Keratinocyte (primary cell): ENCODE results near the gene WWC2. TPM values are rescaled to one million over a fixed set of nuclear protein-coding genes. Genes with fewer than 3 reads are reported as not detected.

Experiments
- DNase-seq: peaks from one replicate; pipeline ENCODE4 v3.0.0-alpha.2; 2011; ENCODE audit warnings: low read depth, missing footprints, low spot score
- FAIRE-seq: peaks from 2 replicates; lab custom pipeline; 2011; peaks lifted over from hg19 to GRCh38; lab: Jason Lieb, UNC
- H2AFZ ChIP-seq: 2 replicates; pipeline ENCODE4 v1.6.0; 2012; ENCODE audit warnings: low read length, control low read depth, inconsistent platforms; ENCODE audit not compliant: control insufficient read depth
- H3K27ac ChIP-seq: 2 replicates; pipeline ENCODE4 v1.5.1; 2011; ENCODE audit warnings: low read length; ENCODE audit not compliant: control insufficient read depth, insufficient read depth
- H3K27me3 ChIP-seq: 3 replicates; pipeline ENCODE4 v1.6.0; 2011; ENCODE audit warnings: low read length; ENCODE audit not compliant: control insufficient read depth, insufficient read depth; ENCODE audit errors: extremely low read depth
- H3K36me3 ChIP-seq, 2 experiments: 2 replicates in 1 of 2; 3 replicates in 1 of 2; pipeline ENCODE4 v1.5.1; 2011; ENCODE audit warnings: low read length in 2 of 2, mild to moderate bottlenecking in 1 of 2; ENCODE audit not compliant: control insufficient read depth in 2 of 2, insufficient read depth in 2 of 2; ENCODE audit errors: extremely low read depth in 1 of 2
- H3K4me1 ChIP-seq: 3 replicates; pipeline ENCODE4 v1.5.1; 2011; ENCODE audit warnings: low read length; ENCODE audit not compliant: control insufficient read depth, insufficient read depth; ENCODE audit errors: extremely low read depth
- H3K4me2 ChIP-seq: 3 replicates; pipeline ENCODE4 v1.6.0; 2011; ENCODE audit warnings: low read depth, low read length; ENCODE audit not compliant: control insufficient read depth, insufficient read depth; ENCODE audit errors: extremely low read depth
- H3K4me3 ChIP-seq, 3 experiments: fragments of 200-600 bp in 1 of 3; sonication (generic) in 1 of 3; 2 replicates in 2 of 3; 3 replicates in 1 of 3; pipeline ENCODE4 v1.5.1; 2011 to 2016; ENCODE audit warnings: low read length in 3 of 3, mild to moderate bottlenecking in 3 of 3, control low read depth in 2 of 3, inconsistent platforms in 1 of 3, low read depth in 1 of 3, mixed read lengths in 1 of 3, mixed run types in 1 of 3, moderate library complexity in 1 of 3; ENCODE audit not compliant: control insufficient read depth in 2 of 3, insufficient read depth in 2 of 3; ENCODE audit errors: extremely low read depth in 1 of 3
- H3K79me2 ChIP-seq: 2 replicates; pipeline ENCODE4 v1.6.0; 2012; ENCODE audit warnings: low read length; ENCODE audit not compliant: control insufficient read depth, insufficient read depth
- H3K9ac ChIP-seq: 3 replicates; pipeline ENCODE4 v1.6.0; 2011; ENCODE audit warnings: low read length; ENCODE audit not compliant: control insufficient read depth, insufficient read depth; ENCODE audit errors: extremely low read depth
- H3K9me1 ChIP-seq: 3 replicates; pipeline ENCODE4 v1.6.0; 2011; ENCODE audit warnings: low read length; ENCODE audit not compliant: control insufficient read depth, insufficient read depth; ENCODE audit errors: extremely low read depth
- H3K9me3 ChIP-seq: 2 replicates; pipeline ENCODE4 v1.5.1; 2012; ENCODE audit warnings: low read depth, low read length; ENCODE audit not compliant: control insufficient read depth
- H4K20me1 ChIP-seq: 3 replicates; pipeline ENCODE4 v1.6.0; 2011; ENCODE audit warnings: low read length; ENCODE audit not compliant: control insufficient read depth, insufficient read depth; ENCODE audit errors: extremely low read depth
- EZH2 ChIP-seq: IDR thresholded peaks from one replicate; pipeline ENCODE4 v1.6.1; 2012; ENCODE audit warnings: inconsistent platforms, mild to moderate bottlenecking, low read length, moderate library complexity
- dilution Hi-C: fragments of 300-500 bp; cut with MboI; formaldehyde crosslinking; loops from one replicate; pipeline ENCODE4 v1.7.0; 2020; ENCODE audit warnings: low sequenced_read_pairs; ENCODE audit not compliant: extremely low pct_ligation_motif_present
- polyA plus RNA-seq, 5 experiments: library from polyadenylated mRNA; depleted of rRNA in 3 of 5; stranded (reverse) in 3 of 5; stranded (forward) in 1 of 5; unstranded in 1 of 5; fragments of >200 nt; gene quantifications; 1 replicate in 1 of 5; 2 replicates in 3 of 5; 3 replicates in 1 of 5; pipeline versions ENCODE4 v1.2.1 to v1.2.3, GENCODE V29; 2011 to 2012; ENCODE audit warnings: missing spikeins in 2 of 5, low read depth in 1 of 5, low replicate concordance in 1 of 5
- TF ChIP-seq, protein P1 (sequence below), 3 experiments: IDR thresholded peaks in 1 of 3; conservative IDR thresholded peaks in 1 of 3; optimal IDR thresholded peaks in 1 of 3; 2 replicates in 2 of 3; 3 replicates in 1 of 3; pipeline versions ENCODE3 to v1.5.1; 2011; ENCODE audit warnings: low read length in 3 of 3, mild to moderate bottlenecking in 3 of 3, moderate library complexity in 2 of 3, control low read depth in 1 of 3, inconsistent platforms in 1 of 3; ENCODE audit not compliant: insufficient read depth in 2 of 3; ENCODE audit errors: extremely low read depth in 1 of 3

The WWC2 gene
- polyA plus RNA-seq, 1 donor (not counting 4 experiments of a cell fraction or from before 2014, with no cell fraction given), result 15.4 TPM

- FAIRE-seq (no peak), DNase-seq (no peak)
- dilution Hi-C loops, result no loop called here
- no peaks in the 10 kb centered on the region for H4K20me1 ChIP-seq
- no peaks in the 10 kb centered on the region for H3K9me1 ChIP-seq
- no peaks in the 10 kb centered on the region for H3K27me3 ChIP-seq
- no peak overlapping the region for H3K9ac ChIP-seq
- H3K4me1 ChIP-seq, result peaks cover 6% of the 10 kb centered on the region
- H3K79me2 ChIP-seq, result no peaks in the 10 kb centered on the region
- H3K4me2 ChIP-seq, result no peak overlapping the region
- H3K27ac ChIP-seq, result no peak overlapping the region
- no peak for TF ChIP-seq EZH2
- TF ChIP-seq, protein P1, sequence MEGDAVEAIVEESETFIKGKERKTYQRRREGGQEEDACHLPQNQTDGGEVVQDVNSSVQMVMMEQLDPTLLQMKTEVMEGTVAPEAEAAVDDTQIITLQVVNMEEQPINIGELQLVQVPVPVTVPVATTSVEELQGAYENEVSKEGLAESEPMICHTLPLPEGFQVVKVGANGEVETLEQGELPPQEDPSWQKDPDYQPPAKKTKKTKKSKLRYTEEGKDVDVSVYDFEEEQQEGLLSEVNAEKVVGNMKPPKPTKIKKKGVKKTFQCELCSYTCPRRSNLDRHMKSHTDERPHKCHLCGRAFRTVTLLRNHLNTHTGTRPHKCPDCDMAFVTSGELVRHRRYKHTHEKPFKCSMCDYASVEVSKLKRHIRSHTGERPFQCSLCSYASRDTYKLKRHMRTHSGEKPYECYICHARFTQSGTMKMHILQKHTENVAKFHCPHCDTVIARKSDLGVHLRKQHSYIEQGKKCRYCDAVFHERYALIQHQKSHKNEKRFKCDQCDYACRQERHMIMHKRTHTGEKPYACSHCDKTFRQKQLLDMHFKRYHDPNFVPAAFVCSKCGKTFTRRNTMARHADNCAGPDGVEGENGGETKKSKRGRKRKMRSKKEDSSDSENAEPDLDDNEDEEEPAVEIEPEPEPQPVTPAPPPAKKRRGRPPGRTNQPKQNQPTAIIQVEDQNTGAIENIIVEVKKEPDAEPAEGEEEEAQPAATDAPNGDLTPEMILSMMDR (optimal IDR thresholded peaks at IDR 0.05 in 1 of 3, IDR thresholded peaks at IDR 0.05 in 1 of 3, conservative IDR thresholded peaks at IDR 0.05 in 1 of 3; ENCODE audit: extremely low read depth in 1 of 3, insufficient read depth in 2 of 3, low read length in 3 of 3), result no peak
- H2AFZ ChIP-seq, result no peak overlapping the region
- H3K36me3 ChIP-seq, result peaks cover 9 to 14% of the 10 kb centered on the region in 2 experiments
- no peak overlapping the region for H3K4me3 ChIP-seq
- no peaks in the 10 kb centered on the region for H3K9me3 ChIP-seq
These were observed 145.0 kb downstream of the WWC2 start for GRCh38 chr4:183244019-183244418.

GRCh38 chr4:183244506-183244905 is 145.4 kb downstream of the WWC2 start:
- H3K9me3 ChIP-seq, result no peaks in the 10 kb centered on the region
- DNase-seq (no peak), FAIRE-seq (no peak)
- no peak overlapping the region for H3K4me2 ChIP-seq
- peaks cover 9 to 14% of the 10 kb centered on the region in 2 experiments for H3K36me3 ChIP-seq
- H3K9me1 ChIP-seq, result no peaks in the 10 kb centered on the region
- no peaks in the 10 kb centered on the region for H4K20me1 ChIP-seq
- H3K4me3 ChIP-seq, result no peak overlapping the region
- peaks cover 6% of the 10 kb centered on the region for H3K4me1 ChIP-seq
- no peak overlapping the region for H3K9ac ChIP-seq
- no peak overlapping the region for H2AFZ ChIP-seq
- no peaks in the 10 kb centered on the region for H3K79me2 ChIP-seq
- TF ChIP-seq EZH2, result no peak
- TF ChIP-seq, protein P1 (optimal IDR thresholded peaks at IDR 0.05 in 1 of 3, IDR thresholded peaks at IDR 0.05 in 1 of 3, conservative IDR thresholded peaks at IDR 0.05 in 1 of 3; ENCODE audit: extremely low read depth in 1 of 3, insufficient read depth in 2 of 3, low read length in 3 of 3), result no peak
- H3K27me3 ChIP-seq, result no peaks in the 10 kb centered on the region
- dilution Hi-C loops, result no loop called here
- H3K27ac ChIP-seq, result no peak overlapping the region
